HS-5 (cell line): ENCODE measurements around the gene FKTN.

ENCODE experiments used
- DNase-seq: peaks from one replicate; pipeline ENCODE4 v3.0.0-alpha.2; 2012; ENCODE audit warnings: low read depth

FKTN gene

DNA sequence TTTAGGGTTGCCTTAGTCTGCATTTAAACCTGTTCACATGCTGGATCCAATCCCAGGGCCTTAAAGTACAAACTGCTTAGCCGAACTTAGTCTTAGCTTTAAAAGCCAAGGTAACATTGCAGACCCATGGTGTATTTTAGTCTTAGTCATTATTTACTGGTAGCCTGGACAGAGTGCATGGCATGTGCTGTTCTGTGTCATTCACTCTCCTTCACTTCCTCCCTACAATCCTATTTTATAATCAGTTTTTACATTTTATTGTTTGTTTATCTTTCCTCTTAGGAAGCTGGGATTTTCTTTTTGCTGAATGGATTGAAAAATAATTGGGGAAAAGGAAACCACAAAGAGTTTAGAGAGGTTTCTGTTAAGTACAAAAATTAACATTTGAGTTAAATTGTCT is 74.9 kb downstream of the FKTN start:
- no peak for DNase-seq

- no peak for DNase-seq
Observed at GRCh38 chr9:105633411-105633810, 75.5 kb downstream of the FKTN start.

DNA sequence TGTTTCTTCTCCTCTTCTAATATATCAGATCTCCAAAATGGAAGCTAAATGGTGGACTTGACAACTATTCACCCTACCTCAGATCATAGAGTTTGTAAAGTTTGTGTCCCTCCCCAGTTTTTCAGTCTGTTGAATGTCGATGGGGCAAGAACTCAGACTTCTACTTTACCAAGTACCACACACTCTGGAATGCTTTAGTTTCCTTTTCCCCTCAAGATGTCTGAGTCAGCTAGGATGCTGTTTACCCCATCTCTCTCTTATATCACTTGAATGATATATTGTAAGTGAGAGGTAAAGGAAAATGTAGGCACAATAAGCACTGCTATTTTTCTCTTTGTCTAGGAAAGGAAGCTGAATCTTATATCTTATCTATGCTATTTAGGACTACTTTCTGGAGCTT is 78.4 kb downstream of the FKTN start:
- DNase-seq, result no peak

DNA sequence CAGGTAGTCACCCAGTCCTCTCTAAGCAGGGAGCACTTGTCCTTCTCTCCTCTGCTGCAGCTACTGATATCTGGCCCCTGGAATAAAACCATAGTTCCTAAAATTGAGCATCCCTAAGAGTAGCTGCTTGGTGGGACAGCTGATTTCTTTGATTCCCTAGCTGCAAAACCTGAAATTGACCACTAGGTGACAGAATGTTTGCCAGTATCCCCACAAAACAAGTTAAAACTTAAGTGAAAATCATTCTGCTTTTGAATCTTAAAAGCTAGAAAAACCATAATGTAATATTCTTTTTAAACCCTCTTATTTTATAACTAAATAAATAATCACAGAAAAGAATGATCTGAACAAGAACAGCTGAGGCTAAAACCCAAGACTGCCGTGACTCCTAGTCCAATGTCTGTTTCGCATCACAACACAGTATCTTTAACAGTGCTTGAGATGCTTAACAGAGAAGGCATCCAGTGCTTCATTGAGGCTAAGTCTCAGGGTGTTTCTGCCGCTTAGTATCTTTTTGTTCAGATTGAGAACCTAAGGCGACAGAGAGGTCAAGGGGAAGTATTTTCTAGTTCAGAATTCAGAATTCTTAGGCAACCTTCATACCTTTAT is 80.0 kb downstream of the FKTN start:
- DNase-seq, result no peak

DNA sequence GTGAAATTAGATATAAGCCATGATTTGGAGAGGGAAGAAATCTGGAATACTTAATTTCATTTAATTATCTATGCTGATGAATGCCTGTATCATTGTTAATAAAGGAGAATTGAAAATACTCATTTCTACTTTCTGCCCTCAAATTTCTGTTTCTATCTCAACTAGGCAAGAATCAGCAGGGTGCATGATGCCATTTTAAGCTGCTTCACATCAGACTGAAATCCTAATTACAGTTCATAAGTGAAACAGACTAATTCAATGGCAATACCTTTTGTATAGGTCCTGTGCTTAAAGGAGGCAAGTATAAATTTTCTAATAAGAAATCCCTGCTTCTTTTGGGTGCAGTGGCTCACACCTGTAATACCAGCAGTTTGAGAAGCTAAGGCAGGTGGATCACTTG is 82.0 kb downstream of the FKTN start:
- no peak for DNase-seq

GRCh38 chr9:105643795-105644194 is 85.9 kb downstream of the FKTN start:
- DNase-seq, result no peak

GRCh38 chr9:105646879-105647594 is 89.1 kb downstream of the FKTN start:
- no peak for DNase-seq

DNA sequence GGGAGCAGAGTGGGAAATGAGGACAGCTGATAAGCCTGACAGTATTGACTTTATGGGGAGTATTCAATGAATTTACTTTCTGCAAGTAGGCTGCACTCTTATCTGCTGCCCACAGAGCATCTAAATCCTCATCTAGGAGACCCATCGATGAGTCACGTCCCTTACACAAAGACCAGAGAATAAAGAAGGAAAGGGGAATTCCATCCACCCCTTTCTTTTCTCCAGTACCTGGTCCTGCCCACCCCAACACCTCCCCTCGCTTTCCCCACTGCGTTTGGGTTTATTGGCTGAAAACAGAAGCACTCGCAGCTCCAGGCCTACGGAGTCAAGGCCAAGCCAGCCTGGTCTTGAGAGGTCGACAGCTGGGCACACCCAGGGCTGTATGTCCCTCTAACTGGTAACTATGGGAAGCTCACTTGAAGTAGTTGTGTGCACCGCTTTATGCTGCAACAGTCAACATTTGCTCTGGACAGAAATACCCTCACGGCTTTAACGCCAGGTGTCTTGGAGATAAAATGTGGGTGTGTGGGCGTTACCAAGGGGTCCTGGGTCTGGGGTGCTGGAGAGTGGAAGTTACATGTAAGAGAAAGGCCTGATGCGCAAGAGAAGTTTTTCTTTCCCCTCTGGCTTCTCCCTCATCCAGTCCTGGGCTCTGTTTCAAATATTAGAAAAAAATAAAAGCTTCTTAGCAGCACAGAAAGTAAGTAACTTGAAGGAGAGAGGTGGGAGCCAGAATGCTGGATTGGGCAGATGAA is 89.8 kb downstream of the FKTN start:
- no peak for DNase-seq

GRCh38 chr9:105651806-105652205 is 93.9 kb downstream of the FKTN start:
- no peak for DNase-seq

- DNase-seq, result no peak
Observed at GRCh38 chr9:105656131-105656921, 98.4 kb downstream of the FKTN start.

GRCh38 chr9:105658351-105658750 is 100.4 kb downstream of the FKTN start:
- DNase-seq, result no peak

DNA sequence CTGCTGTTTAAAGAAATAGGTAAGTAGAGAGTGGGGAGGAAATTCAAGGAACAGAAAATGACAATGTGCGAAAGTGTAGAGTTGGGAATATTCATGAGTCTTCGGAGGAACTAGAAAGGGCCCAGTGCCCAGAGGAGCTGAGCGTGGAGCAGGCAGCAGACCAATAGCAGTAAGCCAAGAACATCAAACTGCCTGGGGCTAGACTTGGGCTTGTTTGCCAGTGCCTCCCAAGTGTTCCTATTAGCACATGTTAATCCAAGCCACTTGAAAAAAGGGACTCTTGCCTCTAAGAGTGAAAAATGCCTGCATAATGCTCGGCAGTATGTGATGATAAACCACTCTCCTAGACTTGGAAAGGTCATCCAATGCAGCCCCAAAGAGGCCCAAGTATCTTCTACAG is 103.1 kb downstream of the FKTN start:
- DNase-seq, result no peak

- DNase-seq, result no peak
Observed at GRCh38 chr9:105662184-105663104, 104.5 kb downstream of the FKTN start, which contains the start of gene TAL2. Gene TAL2 (plus strand): TSS chr9:105662457. CDS start chr9:105662497, 40 bp downstream.

DNA sequence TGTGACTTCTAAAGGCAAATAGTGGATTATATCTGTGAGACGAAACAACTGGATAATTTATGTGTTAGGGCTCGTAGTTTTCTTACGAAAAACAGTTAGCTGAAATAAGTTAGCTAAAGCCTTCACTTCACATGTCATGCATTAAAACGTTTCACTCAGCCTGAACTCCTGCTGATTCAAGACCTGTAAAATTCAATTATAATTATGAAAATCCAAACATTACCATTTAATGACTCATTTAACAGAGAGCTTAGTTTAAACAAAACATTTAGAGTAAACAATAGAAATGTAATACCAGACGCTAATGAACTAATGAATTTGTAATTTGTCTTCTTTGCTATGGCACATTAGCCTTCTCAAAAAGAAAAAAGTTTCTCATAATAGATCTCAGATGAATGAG is 106.0 kb downstream of the FKTN start:
- DNase-seq, result no peak

DNA sequence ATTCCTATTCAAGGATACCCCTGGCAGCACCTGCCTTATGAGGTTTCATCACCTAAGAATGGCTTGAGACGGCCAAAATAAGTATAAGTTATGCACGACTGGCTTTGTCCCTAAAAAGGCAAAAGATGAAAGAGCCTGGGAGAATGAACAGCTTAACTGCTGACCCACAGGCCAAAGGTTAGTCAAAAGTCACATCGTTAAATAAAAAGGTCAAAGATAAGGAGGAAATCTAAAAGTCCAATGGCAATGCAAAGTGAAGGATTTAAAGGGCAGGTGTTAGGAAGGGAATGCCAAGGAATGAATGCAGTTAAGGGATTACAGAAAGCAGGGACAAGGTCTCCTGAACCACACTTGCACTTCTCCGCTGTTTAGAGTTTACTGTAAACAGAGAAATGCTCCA is 109.9 kb downstream of the FKTN start:
- no peak for DNase-seq

GRCh38 chr9:105670315-105670714 is 112.4 kb downstream of the FKTN start:
- no peak for DNase-seq

GRCh38 chr9:105670775-105671174 is 112.8 kb downstream of the FKTN start:
- DNase-seq, result no peak

DNA sequence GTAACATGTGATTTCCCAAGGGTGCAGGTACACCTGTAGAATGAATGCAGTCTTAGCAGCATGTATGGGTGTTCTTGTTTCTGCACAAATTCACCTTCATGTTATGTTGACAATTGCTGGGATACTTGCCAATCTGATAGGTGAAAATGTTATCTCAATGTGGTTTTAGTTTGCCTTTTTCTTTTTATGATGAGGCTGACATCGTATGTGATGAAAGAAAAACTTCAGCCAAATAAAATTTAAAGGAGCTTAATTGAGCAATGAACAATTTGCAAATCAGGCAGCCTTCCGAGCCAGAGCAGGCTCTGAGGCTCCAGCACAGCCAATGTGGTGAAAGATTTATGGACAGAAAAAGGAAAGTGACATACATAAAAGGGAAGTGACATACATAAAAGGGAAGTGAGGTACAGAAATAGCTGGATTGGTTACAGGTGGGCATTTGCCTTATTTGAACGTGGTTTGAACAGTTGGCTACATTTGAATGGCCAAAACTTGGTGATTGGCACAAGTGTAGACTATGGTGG is 114.8 kb downstream of the FKTN start:
- DNase-seq, result no peak

DNA sequence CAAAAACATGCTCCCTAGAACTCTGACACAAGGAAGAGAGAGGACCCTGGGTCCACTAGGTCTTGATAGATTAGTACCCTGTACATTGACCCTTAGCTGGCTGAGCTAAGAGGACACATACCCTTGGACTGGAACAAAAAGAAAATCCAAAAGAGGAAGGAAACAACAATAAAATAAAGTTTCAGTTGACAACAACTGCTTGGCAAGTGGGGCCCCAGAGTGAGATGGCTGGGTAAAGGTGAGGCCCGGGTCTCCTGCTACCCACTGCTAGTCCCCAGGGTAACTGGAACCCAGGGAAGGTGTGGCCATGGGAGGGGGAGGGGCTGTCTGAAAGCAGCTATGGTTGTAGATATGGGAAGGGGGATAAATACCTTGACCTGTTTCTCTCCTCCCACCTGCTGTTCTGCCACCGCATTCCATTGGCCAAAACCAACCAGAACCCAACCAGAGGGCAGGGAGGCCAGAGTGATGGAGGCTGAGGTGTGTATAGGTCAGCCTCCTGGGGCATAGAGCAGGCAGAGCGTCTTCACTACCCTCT is 116.0 kb downstream of the FKTN start:
- DNase-seq, result no peak

DNA sequence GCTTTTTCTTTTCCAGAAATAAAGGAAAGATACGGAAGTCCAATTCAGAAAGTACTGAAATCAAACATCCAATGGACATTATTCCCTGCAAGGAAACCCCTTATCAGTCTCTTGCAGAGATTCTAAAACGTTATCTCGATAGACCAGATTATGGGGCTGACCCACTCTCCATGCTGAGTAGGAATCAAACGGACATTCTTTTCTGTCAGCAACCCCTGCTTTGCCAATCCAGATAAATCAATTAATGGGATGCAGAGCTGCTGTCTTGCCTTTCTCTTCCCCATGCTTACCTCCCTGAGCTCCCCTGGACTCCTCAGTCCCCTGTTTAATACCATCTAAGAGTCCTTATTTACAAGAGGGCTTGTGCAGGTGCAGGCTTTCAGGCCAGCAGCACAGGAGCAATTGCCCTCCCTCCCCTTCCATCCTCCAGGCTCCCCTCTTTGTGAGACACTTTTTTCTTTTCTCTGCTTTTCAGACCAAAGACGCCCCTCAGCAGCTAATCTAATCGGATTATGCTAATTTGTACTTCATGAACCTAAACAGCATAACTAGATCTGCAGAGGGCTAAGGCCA is 118.5 kb downstream of the FKTN start:
- no peak for DNase-seq
